Mesenchymal stem cell (in vitro differentiated cells and primary cell): ENCODE measurements around the gene CDH23.

Source experiments
- DNase-seq: peaks from one replicate; pipeline ENCODE4 v3.0.0-alpha.2; 2013
- H2AFZ ChIP-seq: one replicate; pipeline ENCODE4 v1.6.1; 2013; ENCODE audit warnings: low read depth, mild to moderate bottlenecking, control low read depth, inconsistent platforms, low read length, moderate library complexity
- H2AK5ac ChIP-seq: 2 replicates; pipeline ENCODE4 v1.6.1; 2013; ENCODE audit warnings: low read length, moderate library complexity, mild to moderate bottlenecking, inconsistent platforms; ENCODE audit not compliant: severe bottlenecking
- H2BK120ac ChIP-seq: one replicate; pipeline ENCODE4 v1.6.1; 2013; ENCODE audit warnings: low read depth, mild to moderate bottlenecking, inconsistent platforms, low read length, moderate library complexity
- H2BK12ac ChIP-seq, 2 experiments: one replicate each; pipeline ENCODE4 v1.6.1; 2013; ENCODE audit warnings: inconsistent platforms in 2 of 2, low read length in 2 of 2, mild to moderate bottlenecking in 2 of 2, moderate library complexity in 2 of 2, control low read depth in 1 of 2
- H2BK15ac ChIP-seq: one replicate; pipeline ENCODE4 v1.6.1; 2013; ENCODE audit warnings: mild to moderate bottlenecking, low read depth, inconsistent platforms; ENCODE audit not compliant: poor library complexity, severe bottlenecking
- H2BK5ac ChIP-seq: 2 replicates; pipeline ENCODE4 v1.6.1; 2013; ENCODE audit warnings: low read depth, mild to moderate bottlenecking, low read length, control low read depth, inconsistent platforms; ENCODE audit not compliant: poor library complexity, severe bottlenecking
- H3K14ac ChIP-seq, 2 experiments: one replicate each; pipeline ENCODE4 v1.6.1; 2013; ENCODE audit warnings: inconsistent platforms in 2 of 2, low read length in 2 of 2, control low read depth in 1 of 2, mild to moderate bottlenecking in 1 of 2, moderate library complexity in 1 of 2
- H3K18ac ChIP-seq, 2 experiments: one replicate each; pipeline ENCODE4 v1.6.1; 2013; ENCODE audit warnings: inconsistent platforms in 2 of 2, low read length in 2 of 2, control low read depth in 1 of 2, low read depth in 1 of 2, mild to moderate bottlenecking in 1 of 2
- H3K23ac ChIP-seq, 2 experiments: one replicate each; pipeline ENCODE4 v1.6.1; 2013; ENCODE audit warnings: inconsistent platforms in 2 of 2, low read length in 2 of 2, mild to moderate bottlenecking in 2 of 2, moderate library complexity in 2 of 2, control low read depth in 1 of 2
- H3K27ac ChIP-seq: 2 replicates; pipeline ENCODE4 v1.5.1; 2013; ENCODE audit warnings: mild to moderate bottlenecking, moderate library complexity, low read length, control low read depth, inconsistent platforms; ENCODE audit not compliant: poor library complexity, severe bottlenecking
- H3K27me3 ChIP-seq, 2 experiments: 2 replicates each; pipeline versions ENCODE4 v1.6.1 to v1.7.0; 2013; ENCODE audit warnings: low read length in 2 of 2, mild to moderate bottlenecking in 2 of 2, moderate library complexity in 2 of 2, control low read depth in 1 of 2, inconsistent platforms in 1 of 2; ENCODE audit not compliant: control insufficient read depth in 1 of 2, insufficient read depth in 1 of 2
- H3K36me3 ChIP-seq, 2 experiments: 2 replicates each; pipeline versions ENCODE4 v1.6.1 to v1.7.0; 2013; ENCODE audit warnings: low read length in 2 of 2, control low read depth in 1 of 2, inconsistent platforms in 1 of 2, low read depth in 1 of 2, mild to moderate bottlenecking in 1 of 2; ENCODE audit not compliant: insufficient read depth in 2 of 2, control insufficient read depth in 1 of 2
- H3K4ac ChIP-seq, 2 experiments: one replicate each; pipeline ENCODE4 v1.6.1; 2013; ENCODE audit warnings: inconsistent platforms in 2 of 2, low read length in 2 of 2, mild to moderate bottlenecking in 2 of 2, moderate library complexity in 2 of 2, control low read depth in 1 of 2, low read depth in 1 of 2
- H3K4me1 ChIP-seq: 2 replicates; pipeline ENCODE4 v1.6.1; 2013; ENCODE audit warnings: low read depth, low read length, control low read depth; ENCODE audit not compliant: control insufficient read depth, insufficient read depth
- H3K4me2 ChIP-seq: 2 replicates; pipeline ENCODE4 v1.6.1; 2013; ENCODE audit warnings: low read length, mild to moderate bottlenecking, inconsistent platforms; ENCODE audit not compliant: poor library complexity, severe bottlenecking
- H3K4me3 ChIP-seq, 2 experiments: 2 replicates each; pipeline versions ENCODE4 v1.5.1 to v1.7.0; 2013; ENCODE audit warnings: low read length in 2 of 2, mild to moderate bottlenecking in 2 of 2, control low read depth in 1 of 2, low read depth in 1 of 2; ENCODE audit not compliant: insufficient read depth in 1 of 2
- H3K79me1 ChIP-seq: replicated peaks from 2 replicates; pipeline ENCODE4 v1.6.1; 2013; ENCODE audit warnings: mild to moderate bottlenecking, control low read depth, low read length, inconsistent platforms; ENCODE audit not compliant: poor library complexity, severe bottlenecking
- H3K9ac ChIP-seq: 2 replicates; pipeline ENCODE4 v1.7.0; 2013; ENCODE audit warnings: mild to moderate bottlenecking, low read length, moderate library complexity
- H3K9me3 ChIP-seq: 2 replicates; pipeline ENCODE4 v1.7.0; 2013; ENCODE audit warnings: mild to moderate bottlenecking, low read length; ENCODE audit not compliant: control insufficient read depth
- H4K8ac ChIP-seq: one replicate; pipeline ENCODE4 v1.6.1; 2013; ENCODE audit warnings: inconsistent platforms, mild to moderate bottlenecking, low read length, moderate library complexity
- H4K91ac ChIP-seq: one replicate; pipeline ENCODE4 v1.6.1; 2013; ENCODE audit warnings: mild to moderate bottlenecking, low read length, inconsistent platforms
- WGBS: methylation state at CpG from one replicate; pipeline ENCODE4 v1.1.7; 2013; ENCODE audit warnings: mixed read lengths; 5-methylcytosine and 5-hydroxymethylcytosine counted together

The CDH23 gene

GRCh38 chr10:71799608-71800453 lies 403.1 kb downstream of the CDH23 start:
- Histone ChIP-seq H3K23ac (no peak overlapping the region), H3K18ac (no peak overlapping the region), H4K8ac (no peak overlapping the region), H3K79me1 (no peaks in the 10 kb centered on the region), H3K27ac (no peak overlapping the region), H4K91ac (no peak overlapping the region), H3K9ac (no peak overlapping the region), H3K4me2 (no peak overlapping the region), H2AK5ac (no peak overlapping the region), H2BK12ac (no peak overlapping the region), H3K4me3 (no peak overlapping the region), H2BK5ac (no peak overlapping the region), H3K27me3 (peaks cover 4 to 34% of the 10 kb centered on the region in 2 experiments), H2BK15ac (no peak overlapping the region), H2AFZ (no peak overlapping the region), H3K4me1 (no peaks in the 10 kb centered on the region), H3K4ac (no peak overlapping the region), H2BK120ac (no peak overlapping the region), H3K36me3 (no peaks in the 10 kb centered on the region), H3K9me3 (no peaks in the 10 kb centered on the region), H3K14ac (no peak overlapping the region)
- WGBS: 72% methylated on average over 3 of the region's 3 CpGs
- no peak for DNase-seq

- Histone ChIP-seq H3K9me3 (no peaks in the 10 kb centered on the region), H2AK5ac (no peak overlapping the region), H3K4me3 (no peak overlapping the region), H3K18ac (no peak overlapping the region), H2BK120ac (no peak overlapping the region), H4K91ac (no peak overlapping the region), H2BK15ac (no peak overlapping the region), H2BK5ac (no peak overlapping the region), H2BK12ac (no peak overlapping the region), H3K79me1 (no peaks in the 10 kb centered on the region), H3K9ac (no peak overlapping the region), H3K4me1 (no peaks in the 10 kb centered on the region), H3K27me3 (peaks cover 15 to 48% of the 10 kb centered on the region in 2 experiments), H3K4me2 (no peak overlapping the region), H3K23ac (no peak overlapping the region), H2AFZ (no peak overlapping the region), H4K8ac (no peak overlapping the region), H3K14ac (no peak overlapping the region), H3K4ac (no peak overlapping the region), H3K36me3 (no peaks in the 10 kb centered on the region), H3K27ac (no peak overlapping the region)
- no peak for DNase-seq
- WGBS: 90% methylated on average over 9 of the region's 9 CpGs
These were observed 404.6 kb downstream of the CDH23 start for GRCh38 chr10:71801361-71801760.

GRCh38 chr10:71802235-71802634 lies 405.5 kb downstream of the CDH23 start:
- Histone ChIP-seq H2AK5ac (no peak overlapping the region), H3K4ac (no peak overlapping the region), H3K27me3 (peaks cover 15 to 53% of the 10 kb centered on the region in 2 experiments), H4K91ac (no peak overlapping the region), H3K14ac (no peak overlapping the region), H3K9me3 (no peaks in the 10 kb centered on the region), H2BK15ac (no peak overlapping the region), H3K27ac (no peak overlapping the region), H3K79me1 (no peaks in the 10 kb centered on the region), H3K9ac (no peak overlapping the region), H4K8ac (no peak overlapping the region), H3K4me1 (no peaks in the 10 kb centered on the region), H2BK120ac (no peak overlapping the region), H2AFZ (no peak overlapping the region), H2BK5ac (no peak overlapping the region), H3K4me3 (no peak overlapping the region), H3K4me2 (no peak overlapping the region), H3K18ac (no peak overlapping the region), H3K36me3 (no peaks in the 10 kb centered on the region), H2BK12ac (no peak overlapping the region), H3K23ac (no peak overlapping the region)
- 89% methylated on average over 6 of the region's 6 CpGs for WGBS
- no peak for DNase-seq

GRCh38 chr10:71802715-71803488 lies 406.2 kb downstream of the CDH23 start:
- H3K9ac ChIP-seq: no peak overlapping the region
- DNase-seq: no peak

More at GRCh38 chr10:71802715-71803488, 406.2 kb downstream of the CDH23 start:
- Histone ChIP-seq H3K4me1 (no peaks in the 10 kb centered on the region), H3K79me1 (no peaks in the 10 kb centered on the region), H3K9me3 (no peaks in the 10 kb centered on the region), H2BK120ac (no peak overlapping the region), H3K27me3 (peaks cover 16 to 50% of the 10 kb centered on the region in 2 experiments), H2AK5ac (no peak overlapping the region), H3K27ac (no peak overlapping the region), H3K14ac (no peak overlapping the region), H2BK12ac (no peak overlapping the region), H3K4ac (no peak overlapping the region), H3K4me2 (no peak overlapping the region), H3K36me3 (no peaks in the 10 kb centered on the region), H3K23ac (no peak overlapping the region), H4K91ac (no peak overlapping the region), H2BK5ac (no peak overlapping the region), H4K8ac (peak overlapping the region; percentile 24), H3K4me3 (peak overlapping the region in 1 of 2 experiments; percentile 32), H3K18ac (no peak overlapping the region), H2AFZ (no peak overlapping the region), H2BK15ac (no peak overlapping the region)
- WGBS: 89% methylated on average over 17 of the region's 18 CpGs
